Activated CD8-positive, alpha-beta T cell treated with anti-CD3 and anti-CD28 coated beads for 36 hours (primary cell): ENCODE data around the gene PCGF2. TPM values are rescaled to one million over a fixed set of nuclear protein-coding genes. Genes with fewer than 3 reads are reported as not detected.

Experiments
- ATAC-seq: fragments of 200-7000 bp; cut with Tn5 transposase; one replicate; pipeline ENCODE4 v1.10.0; 2021; ENCODE audit warnings: mild to moderate bottlenecking, moderate library complexity
- CTCF ChIA-PET: fragments of 350-600 bp; sonication (Branson Sonifier 250); formaldehyde crosslinking; loops from one replicate; lab custom pipeline; 2021; ENCODE audit warnings: antibody characterized with exemption; lab: Charles Lee
- POLR2A ChIA-PET: fragments of 350-600 bp; sonication (Branson Sonifier 250); formaldehyde crosslinking; loops from one replicate; lab custom pipeline; 2021; ENCODE audit warnings: antibody characterized with exemption; lab: Charles Lee
- DNase-seq: peaks from one replicate; pipeline ENCODE4 v3.0.0-alpha.2; 2020
- H3K27ac Mint-ChIP-seq: one replicate; pipeline ENCODE4 v1.8.0; 2021; ENCODE audit warnings: mild to moderate bottlenecking, mixed read lengths
- H3K27me3 Mint-ChIP-seq: one replicate; pipeline ENCODE4 v1.8.0; 2021; ENCODE audit warnings: mixed read lengths
- H3K36me3 Mint-ChIP-seq: one replicate; pipeline ENCODE4 v1.8.0; 2021; ENCODE audit warnings: low read depth, mixed read lengths
- H3K4me1 Mint-ChIP-seq: one replicate; pipeline ENCODE4 v1.8.0; 2021; ENCODE audit warnings: low read depth, mixed read lengths
- H3K4me3 Mint-ChIP-seq: one replicate; pipeline ENCODE4 v1.8.0; 2021; ENCODE audit warnings: mild to moderate bottlenecking, moderate library complexity, mixed read lengths
- H3K9me3 Mint-ChIP-seq: one replicate; pipeline ENCODE4 v1.8.0; 2021; ENCODE audit warnings: mixed read lengths
- CTCF ChIP-seq: fragments of 200-600 bp; IDR thresholded peaks from one replicate; pipeline ENCODE4 v1.8.0; 2022; ENCODE audit warnings: antibody characterized with exemption, mild to moderate bottlenecking
- intact Hi-C: fragments of 100-400 bp; cut with micrococcal nuclease; formaldehyde crosslinking; loops from one replicate; pipeline ENCODE4 v1.10.0; 2022
- total RNA-seq, 2 experiments: library from RNA; stranded (reverse); gene quantifications; one replicate each; pipeline ENCODE4 v1.2.3, GENCODE V29; 2021

Gene PCGF2
- total RNA-seq, 2 experiments from 2014 or later, result 0.50 to 1.2 TPM

GRCh38 chr17:38715216-38715943, 32.8 kb downstream of the PCGF2 start:
- peaks cover 53% of the 10 kb centered on the region for H3K4me1 Mint-ChIP-seq

GRCh38 chr17:38713456-38714075, 34.6 kb downstream of the PCGF2 start:
- DNase-seq (no peak), ATAC-seq (no peak)
- H3K4me3 Mint-ChIP-seq, result no peak overlapping the region
- H3K27me3 Mint-ChIP-seq, result no peaks in the 10 kb centered on the region
- peaks cover 69% of the 10 kb centered on the region for H3K36me3 Mint-ChIP-seq
- no peak for TF ChIP-seq CTCF
- no peaks in the 10 kb centered on the region for H3K9me3 Mint-ChIP-seq
- peak overlapping the region; percentile 76 for H3K27ac Mint-ChIP-seq
- intact Hi-C loops, result loop anchor here (5.0 kb wide), 1 partner anchor 36 kb away; no protein-coding TSS in a partner anchor
- CTCF ChIA-PET, result interaction anchor here (0.8 kb wide), 1 partner anchor 10 kb away, joined by 3 read pairs; no protein-coding TSS in a partner anchor
- POLR2A ChIA-PET, result interaction anchor here (1.2 to 18.4 kb wide), 4 partner anchors 8 to 34 kb away, joined by 3 to 390 read pairs (median 10); partner anchors contain the start of gene MLLT6
- H3K4me1 Mint-ChIP-seq, result peaks cover 62% of the 10 kb centered on the region

More at GRCh38 chr17:38715216-38715943, 32.8 kb downstream of the PCGF2 start:
- no peaks in the 10 kb centered on the region for H3K9me3 Mint-ChIP-seq
- POLR2A ChIA-PET, result interaction anchor here (0.6 to 18.4 kb wide), 5 partner anchors 6 to 39 kb away, joined by 3 to 390 read pairs (median 8); partner anchors contain the start of genes CISD3 and MLLT6
- TF ChIP-seq CTCF, result no peak
- peaks cover 63% of the 10 kb centered on the region for H3K36me3 Mint-ChIP-seq
- H3K27me3 Mint-ChIP-seq, result no peaks in the 10 kb centered on the region
- ATAC-seq, result no peak
- CTCF ChIA-PET, result interaction anchor here (1.2 to 3.0 kb wide), 4 partner anchors 8 to 19 kb away, joined by 3 to 16 read pairs (median 4); no protein-coding TSS in a partner anchor
- H3K4me3 Mint-ChIP-seq, result no peak overlapping the region
- DNase-seq, result no peak
- intact Hi-C loops, result no loop called here
- peak overlapping the region; percentile 84 for H3K27ac Mint-ChIP-seq

- CTCF ChIA-PET, result interaction anchor here (0.8 kb wide), 1 partner anchor 11 kb away, joined by 3 read pairs; no protein-coding TSS in a partner anchor
- Mint-ChIP-seq H3K9me3 (no peaks in the 10 kb centered on the region), H3K4me3 (no peak overlapping the region), H3K27me3 (no peaks in the 10 kb centered on the region), H3K27ac (peak overlapping the region; percentile 80), H3K36me3 (peaks cover 70% of the 10 kb centered on the region), H3K4me1 (peaks cover 70% of the 10 kb centered on the region)
- POLR2A ChIA-PET, result interaction anchor here (1.2 to 18.4 kb wide), 4 partner anchors 8 to 33 kb away, joined by 3 to 390 read pairs (median 10); partner anchors contain the start of gene MLLT6
- DNase-seq (no peak), ATAC-seq (no peak)
- TF ChIP-seq CTCF, result no peak
- intact Hi-C loops, result loop anchor here (5.0 kb wide), 1 partner anchor 35 kb away; no protein-coding TSS in a partner anchor
Measured at GRCh38 chr17:38712593-38712992, 35.5 kb downstream of the PCGF2 start.

- H3K36me3 Mint-ChIP-seq, result peaks cover 74% of the 10 kb centered on the region
- peak overlapping the region; percentile 28 for H3K4me3 Mint-ChIP-seq
- peak; percentile 48 for ATAC-seq
- no peaks in the 10 kb centered on the region for H3K27me3 Mint-ChIP-seq
- ChIA-PET POLR2A (interaction anchor here (4.1 to 18.4 kb wide), 2 partner anchors 10 kb away, joined by 18 to 390 read pairs; no protein-coding TSS in a partner anchor), CTCF (no interaction called here)
- peaks cover 76% of the 10 kb centered on the region for H3K4me1 Mint-ChIP-seq
- TF ChIP-seq CTCF, result no peak
- no peaks in the 10 kb centered on the region for H3K9me3 Mint-ChIP-seq
- H3K27ac Mint-ChIP-seq, result peak overlapping the region; percentile 80
- intact Hi-C loops, result loop anchor here (5.0 kb wide), 1 partner anchor 35 kb away; no protein-coding TSS in a partner anchor
- peak; percentile 56 for DNase-seq
Measured at GRCh38 chr17:38711792-38712571, 36.2 kb downstream of the PCGF2 start.
